GM12878 (cell line): ENCODE measurements around the gene INTS13. TPM values are rescaled to one million over a fixed set of nuclear protein-coding genes. Genes with fewer than 3 reads are reported as not detected.

Experiments
- CHD2 ChIP-seq: IDR thresholded peaks from 2 replicates; pipeline ENCODE4 v1.6.1; 2011; ENCODE audit warnings: low read depth, low read length, improper control_type of control experiment, borderline replicate concordance
- CREB1 ChIP-seq: IDR thresholded peaks from 2 replicates; pipeline ENCODE4 v1.6.1; 2012; ENCODE audit warnings: low read depth, mild to moderate bottlenecking, inconsistent platforms
- ESRRA ChIP-seq: IDR thresholded peaks from 2 replicates; pipeline ENCODE4 v1.6.1; 2012; ENCODE audit warnings: mild to moderate bottlenecking, low read length, improper control_type of control experiment
- FOXM1 ChIP-seq: IDR thresholded peaks from 2 replicates; pipeline ENCODE4 v1.6.1; 2012; ENCODE audit warnings: low read depth, mild to moderate bottlenecking, inconsistent platforms, low read length, moderate library complexity
- IRF3 ChIP-seq: fragments of 450-650 bp; IDR thresholded peaks from 2 replicates; pipeline ENCODE4 v1.6.1; 2014; ENCODE audit warnings: mild to moderate bottlenecking
- MEF2B ChIP-seq: fragments of 450-650 bp; IDR thresholded peaks from 2 replicates; pipeline ENCODE4 v1.6.1; 2018; ENCODE audit warnings: mild to moderate bottlenecking, moderate library complexity; ENCODE audit not compliant: partially characterized antibody, poor library complexity, severe bottlenecking
- NFIC ChIP-seq: IDR thresholded peaks from 2 replicates; pipeline ENCODE4 v1.6.1; 2012; ENCODE audit warnings: low read depth, mild to moderate bottlenecking, inconsistent platforms, low read length, moderate library complexity
- NFXL1 ChIP-seq: fragments of 450-650 bp; IDR thresholded peaks from 2 replicates; pipeline ENCODE4 v1.6.1; 2017; ENCODE audit warnings: antibody characterized with exemption, mild to moderate bottlenecking, borderline replicate concordance
- NFYB ChIP-seq: IDR thresholded peaks from 2 replicates; pipeline ENCODE4 v1.6.1; 2011; ENCODE audit warnings: low read depth, mild to moderate bottlenecking, low read length, improper control_type of control experiment, moderate library complexity; ENCODE audit not compliant: insufficient read depth
- NR2C1 ChIP-seq: fragments of 450-650 bp; IDR thresholded peaks from 2 replicates; pipeline ENCODE4 v1.6.1; 2017; ENCODE audit warnings: antibody characterized with exemption, mild to moderate bottlenecking, moderate library complexity
- PAX5 ChIP-seq: IDR thresholded peaks from 2 replicates; pipeline ENCODE4 v1.6.1; 2011; ENCODE audit warnings: low read depth, low read length, borderline replicate concordance
- POLR2A ChIP-seq: IDR thresholded peaks from 2 replicates; pipeline ENCODE4 v1.6.1; 2011; ENCODE audit warnings: low read depth, mild to moderate bottlenecking, low read length
- RCOR1 ChIP-seq: conservative IDR thresholded peaks from 2 replicates; pipeline ENCODE4 v1.6.1; 2012; ENCODE audit warnings: low read depth, low read length, improper control_type of control experiment
- SMARCA5 ChIP-seq: fragments of 450-650 bp; IDR thresholded peaks from 2 replicates; pipeline ENCODE4 v1.6.1; 2017; ENCODE audit warnings: mild to moderate bottlenecking
- SP1 ChIP-seq: IDR thresholded peaks from one replicate; pipeline ENCODE4 v1.6.1; 2011; ENCODE audit warnings: low read depth, low read length
- SPI1 ChIP-seq: IDR thresholded peaks from 2 replicates; pipeline ENCODE4 v1.6.1; 2011; ENCODE audit warnings: low read depth, mild to moderate bottlenecking, low read length, moderate library complexity, borderline replicate concordance; ENCODE audit not compliant: insufficient read depth
- SREBF2 ChIP-seq: IDR thresholded peaks from 2 replicates; pipeline ENCODE4 v1.6.1; 2012; ENCODE audit warnings: mild to moderate bottlenecking, low read length
- TAF1 ChIP-seq: IDR thresholded peaks from 2 replicates; pipeline ENCODE4 v1.6.1; 2011; ENCODE audit warnings: mild to moderate bottlenecking, low read depth, low read length, borderline replicate concordance
- TARDBP ChIP-seq: IDR thresholded peaks from 2 replicates; pipeline ENCODE4 v1.6.1; 2016; ENCODE audit warnings: borderline replicate concordance
- YY1 ChIP-seq: IDR thresholded peaks from 2 replicates; pipeline ENCODE4 v1.6.1; 2011; ENCODE audit warnings: low read depth, mild to moderate bottlenecking, low read length
- ZNF207 ChIP-seq: fragments of 450-650 bp; IDR thresholded peaks from 2 replicates; pipeline ENCODE4 v1.6.1; 2014; ENCODE audit warnings: antibody characterized with exemption, mild to moderate bottlenecking, borderline replicate concordance
- ZNF622 ChIP-seq: fragments of 450-650 bp; IDR thresholded peaks from 2 replicates; pipeline ENCODE4 v1.6.1; 2017; ENCODE audit warnings: mild to moderate bottlenecking, inconsistent platforms
- polyA plus RNA-seq, 11 experiments: library from polyadenylated mRNA; depleted of rRNA in 4 of 11; unstranded in 6 of 11; stranded (reverse) in 5 of 11; fragments of >200 nt; fragmentation: Nextera tagmentation in 4 of 11; fragmentation: Illumina TruSeq in 1 of 11; extraction: Ambion mirVana in 4 of 11; extraction: Trizol in 1 of 11; gene quantifications; 1 replicate in 1 of 11; 2 replicates in 10 of 11; pipeline versions ENCODE4 v1.2.1 to v1.2.3, GENCODE V29; 2011 to 2016; ENCODE audit warnings: inconsistent platforms in 2 of 11, missing spikeins in 2 of 11, low read depth in 1 of 11
- total RNA-seq, 4 experiments: library from RNA; depleted of rRNA in 3 of 4; stranded (reverse); fragments of >200 nt in 3 of 4; fragmentation: Illumina TruSeq in 1 of 4; extraction: Trizol in 1 of 4; gene quantifications; 2 replicates each; pipeline versions ENCODE4 v1.2.1 to v1.2.3, GENCODE V29; 2013 to 2021
- TF ChIP-seq, protein P1 (sequence below): fragments of 450-650 bp; IDR thresholded peaks from 2 replicates; pipeline ENCODE4 v1.6.1; 2017; ENCODE audit warnings: borderline replicate concordance
- TF ChIP-seq, protein P2 (sequence below): IDR thresholded peaks from 2 replicates; pipeline ENCODE4 v1.6.1; 2012; ENCODE audit warnings: mild to moderate bottlenecking, low read depth, low read length

The INTS13 gene
- total and polyA plus RNA-seq, 10 of the 15 experiments (the other 5 are each of a cell fraction or from before 2014, with no cell fraction given), result 33.4 to 72.0 (median 59.9) TPM

DNA sequence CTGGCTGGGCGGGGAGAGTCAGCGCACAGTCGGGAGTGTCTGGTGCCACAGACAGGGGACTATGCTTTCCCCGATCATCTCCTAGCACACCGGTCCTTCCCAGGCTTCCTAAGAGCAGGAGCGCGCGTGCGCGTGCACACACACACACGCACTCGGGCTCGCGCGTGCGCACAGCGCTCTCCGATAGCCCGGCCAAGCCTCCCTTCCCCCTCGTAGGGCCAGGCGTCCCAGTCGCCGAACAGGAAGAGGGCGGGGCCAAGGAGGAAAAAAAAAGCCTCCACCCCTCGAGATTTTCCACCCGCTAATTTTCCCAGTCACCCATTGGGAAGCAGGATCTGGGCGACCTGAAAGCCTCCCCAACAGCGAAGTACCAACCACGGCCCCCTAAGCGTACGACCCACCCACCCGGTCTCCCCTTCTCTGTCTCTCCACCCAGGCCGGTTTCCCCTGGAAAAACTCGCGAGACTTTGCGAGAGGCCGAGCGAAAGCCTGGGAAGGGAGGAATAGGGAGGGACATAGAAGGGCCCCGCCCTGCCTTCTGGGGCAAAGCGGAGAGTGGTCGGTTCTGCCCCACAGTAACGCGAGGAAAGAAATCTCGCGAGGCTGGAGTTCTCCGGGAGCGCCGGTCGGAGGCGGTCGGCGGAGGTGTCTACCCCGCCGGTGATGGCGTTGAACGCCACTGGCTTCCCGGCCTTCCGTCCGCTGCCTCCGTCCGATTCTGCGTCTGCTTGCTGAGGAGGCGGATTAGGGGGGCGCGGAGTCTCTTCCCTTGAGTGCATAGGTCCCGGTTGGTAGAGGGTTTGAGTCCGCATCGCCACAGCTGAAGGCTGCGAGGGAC is at the start of gene INTS13, which contains the start of gene FGFR1OP2 (continued):
- TF ChIP-seq, protein P1, sequence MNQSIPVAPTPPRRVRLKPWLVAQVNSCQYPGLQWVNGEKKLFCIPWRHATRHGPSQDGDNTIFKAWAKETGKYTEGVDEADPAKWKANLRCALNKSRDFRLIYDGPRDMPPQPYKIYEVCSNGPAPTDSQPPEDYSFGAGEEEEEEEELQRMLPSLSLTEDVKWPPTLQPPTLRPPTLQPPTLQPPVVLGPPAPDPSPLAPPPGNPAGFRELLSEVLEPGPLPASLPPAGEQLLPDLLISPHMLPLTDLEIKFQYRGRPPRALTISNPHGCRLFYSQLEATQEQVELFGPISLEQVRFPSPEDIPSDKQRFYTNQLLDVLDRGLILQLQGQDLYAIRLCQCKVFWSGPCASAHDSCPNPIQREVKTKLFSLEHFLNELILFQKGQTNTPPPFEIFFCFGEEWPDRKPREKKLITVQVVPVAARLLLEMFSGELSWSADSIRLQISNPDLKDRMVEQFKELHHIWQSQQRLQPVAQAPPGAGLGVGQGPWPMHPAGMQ, result peak; percentile 85
- no peak; the same call in 1 of the 2 replicates for TF ChIP-seq CREB1
- no peak for TF ChIP-seq SMARCA5
- no peak for TF ChIP-seq ZNF622
- no peak; the same call in 1 of the 2 replicates for TF ChIP-seq IRF3
- no peak for TF ChIP-seq NFYB
- TF ChIP-seq FOXM1, result no peak
- TF ChIP-seq NFXL1, result no peak
- peak; percentile 97 for TF ChIP-seq RCOR1
- TF ChIP-seq CHD2, result peak; percentile 99
- peak; percentile 97 for TF ChIP-seq POLR2A
- TF ChIP-seq ESRRA, result no peak
- no peak for TF ChIP-seq MEF2B
- peak; percentile 19; the same call in 1 of the 2 replicates for TF ChIP-seq SPI1
- TF ChIP-seq TARDBP, result no peak
- no peak for TF ChIP-seq ZNF207
- peak; percentile 91 for TF ChIP-seq YY1
- TF ChIP-seq NR2C1, result no peak
- peak; percentile 54; the same call in 1 of the 2 replicates for TF ChIP-seq PAX5
- TF ChIP-seq NFIC, result no peak
- no peak for TF ChIP-seq SP1
- TF ChIP-seq TAF1, result peak; percentile 70
- TF ChIP-seq, protein P2, sequence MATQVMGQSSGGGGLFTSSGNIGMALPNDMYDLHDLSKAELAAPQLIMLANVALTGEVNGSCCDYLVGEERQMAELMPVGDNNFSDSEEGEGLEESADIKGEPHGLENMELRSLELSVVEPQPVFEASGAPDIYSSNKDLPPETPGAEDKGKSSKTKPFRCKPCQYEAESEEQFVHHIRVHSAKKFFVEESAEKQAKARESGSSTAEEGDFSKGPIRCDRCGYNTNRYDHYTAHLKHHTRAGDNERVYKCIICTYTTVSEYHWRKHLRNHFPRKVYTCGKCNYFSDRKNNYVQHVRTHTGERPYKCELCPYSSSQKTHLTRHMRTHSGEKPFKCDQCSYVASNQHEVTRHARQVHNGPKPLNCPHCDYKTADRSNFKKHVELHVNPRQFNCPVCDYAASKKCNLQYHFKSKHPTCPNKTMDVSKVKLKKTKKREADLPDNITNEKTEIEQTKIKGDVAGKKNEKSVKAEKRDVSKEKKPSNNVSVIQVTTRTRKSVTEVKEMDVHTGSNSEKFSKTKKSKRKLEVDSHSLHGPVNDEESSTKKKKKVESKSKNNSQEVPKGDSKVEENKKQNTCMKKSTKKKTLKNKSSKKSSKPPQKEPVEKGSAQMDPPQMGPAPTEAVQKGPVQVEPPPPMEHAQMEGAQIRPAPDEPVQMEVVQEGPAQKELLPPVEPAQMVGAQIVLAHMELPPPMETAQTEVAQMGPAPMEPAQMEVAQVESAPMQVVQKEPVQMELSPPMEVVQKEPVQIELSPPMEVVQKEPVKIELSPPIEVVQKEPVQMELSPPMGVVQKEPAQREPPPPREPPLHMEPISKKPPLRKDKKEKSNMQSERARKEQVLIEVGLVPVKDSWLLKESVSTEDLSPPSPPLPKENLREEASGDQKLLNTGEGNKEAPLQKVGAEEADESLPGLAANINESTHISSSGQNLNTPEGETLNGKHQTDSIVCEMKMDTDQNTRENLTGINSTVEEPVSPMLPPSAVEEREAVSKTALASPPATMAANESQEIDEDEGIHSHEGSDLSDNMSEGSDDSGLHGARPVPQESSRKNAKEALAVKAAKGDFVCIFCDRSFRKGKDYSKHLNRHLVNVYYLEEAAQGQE, result no peak
- no peak for TF ChIP-seq SREBF2
